ENCODE results near the gene CLTB. TPM values are rescaled to one million over a fixed set of nuclear protein-coding genes. Genes with fewer than 3 reads are reported as not detected.

CLTB gene
- polyA plus RNA-seq, 1 donor from 2014 or later, result 54.1 TPM

DNA sequence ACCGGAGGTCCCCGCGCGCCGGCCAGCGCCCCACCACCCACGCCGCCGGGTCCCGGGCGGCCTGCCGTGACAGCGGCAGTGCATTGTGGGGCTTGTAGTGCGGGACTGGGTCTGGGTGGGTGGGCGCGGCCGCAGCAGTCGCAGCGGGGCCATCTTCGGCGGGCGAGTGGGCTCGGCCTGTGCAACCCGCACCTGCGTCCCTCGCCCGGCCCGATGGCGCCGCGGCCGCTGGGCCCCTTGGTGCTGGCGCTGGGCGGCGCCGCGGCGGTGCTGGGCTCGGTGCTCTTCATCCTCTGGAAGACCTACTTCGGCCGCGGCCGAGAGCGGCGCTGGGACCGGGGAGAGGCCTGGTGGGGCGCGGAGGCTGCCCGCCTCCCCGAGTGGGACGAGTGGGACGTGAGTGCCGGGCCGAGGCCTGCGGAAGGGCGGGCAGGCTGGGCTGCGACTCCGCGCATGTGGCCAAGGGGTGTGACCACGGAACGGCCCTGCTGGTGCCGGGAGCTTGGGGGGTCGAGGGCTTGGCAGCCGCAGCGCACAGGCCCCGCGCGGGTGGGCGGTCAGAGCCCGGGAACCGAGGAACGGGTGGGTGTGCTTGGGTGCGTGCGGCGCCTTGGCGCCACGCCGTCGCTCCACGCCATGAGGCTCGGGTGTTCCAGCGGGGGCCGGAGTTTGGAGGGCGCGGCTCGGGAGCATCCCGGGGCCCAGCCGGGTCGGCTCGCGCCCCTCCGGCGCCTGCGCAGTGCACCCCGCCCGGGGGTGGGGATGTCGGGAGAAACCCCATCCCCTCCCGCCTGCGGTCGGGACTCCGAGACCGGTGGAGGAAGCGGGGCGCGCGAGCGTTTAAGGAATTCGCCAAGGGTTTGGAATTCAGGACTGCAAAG lies 50.7 kb downstream of the CLTB start, which contains the start of gene ARL10:
Gene ARL10 (plus strand): TSS at position 137 of the 881 bp plus-strand sequence. CDS start 77 bp downstream, at position 214.
- Mint-ChIP-seq H3K4me3 (peak within 1 kb of the TSS; percentile 80 to 94 (median 90)), H3K36me3 (peaks cover 5% of the 10 kb centered on the region), H3K27me3 (no peaks in the 10 kb centered on the region), H3K27ac (no peak within 1 kb of the TSS), H3K4me1 (peaks cover 10 to 19% (median 18%) of the 10 kb centered on the region in 3 donors), H3K9me3 (no peaks in the 10 kb centered on the region)

DNA sequence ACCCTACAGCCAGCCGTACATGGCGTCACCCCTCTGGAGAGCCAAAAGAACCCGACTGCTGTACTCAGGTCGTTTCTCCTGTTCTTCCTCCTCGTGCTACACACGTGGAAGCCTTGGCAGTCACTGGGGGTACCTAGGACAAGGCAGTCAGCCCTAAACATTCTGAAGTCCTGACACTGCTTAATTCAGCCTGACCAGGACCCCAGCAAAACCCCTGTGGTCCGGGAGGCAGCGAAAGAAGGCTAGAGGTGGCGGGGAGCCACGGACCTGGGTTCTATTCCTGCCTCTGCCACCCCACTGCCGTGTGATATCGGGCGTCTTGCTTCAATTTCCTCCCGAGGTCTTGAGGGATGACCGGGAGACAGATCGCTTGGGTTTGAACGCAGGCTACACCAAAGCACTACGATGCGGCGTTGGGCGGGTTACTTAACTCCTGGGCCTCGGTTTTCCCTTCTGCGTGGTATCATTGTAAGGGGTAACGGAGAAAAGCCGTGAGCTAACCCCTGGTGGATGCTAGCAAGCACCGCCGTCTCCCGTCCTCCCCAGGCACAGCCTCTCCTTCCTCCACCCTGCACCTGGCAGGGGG lies 51.5 kb downstream of the CLTB start:
- Mint-ChIP-seq H3K36me3 (peaks cover 5% of the 10 kb centered on the region), H3K9me3 (no peaks in the 10 kb centered on the region), H3K27ac (no peak overlapping the region), H3K27me3 (no peaks in the 10 kb centered on the region), H3K4me3 (peak overlapping the region; percentile 80 to 94 (median 86)), H3K4me1 (peaks cover 10 to 19% (median 19%) of the 10 kb centered on the region in 3 donors)

DNA sequence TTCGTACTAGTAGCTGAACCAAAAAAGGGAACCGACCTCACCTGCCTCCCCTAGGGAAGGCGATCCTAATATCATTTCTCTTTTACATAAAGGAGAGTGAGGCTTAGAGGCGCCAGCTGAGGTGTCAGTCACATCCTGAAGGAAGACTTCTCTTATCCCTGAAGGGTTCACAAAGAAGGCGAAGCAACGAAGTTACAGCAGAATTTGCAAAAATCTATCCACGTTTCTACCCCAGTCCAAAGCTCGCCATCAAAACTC lies 54.2 kb downstream of the CLTB start:
- no peaks in the 10 kb centered on the region for H3K36me3 Mint-ChIP-seq
- peak overlapping the region; percentile 91 to 99 (median 99) for H3K4me3 Mint-ChIP-seq

GRCh38 chr5:176361437-176362232 lies 54.7 kb downstream of the CLTB start, which contains the start of gene KIAA1191:
Gene KIAA1191 (minus strand): TSS chr5:176361764. CDS start chr5:176359508, 2,256 bp downstream.
- Mint-ChIP-seq H3K4me3 (peak within 1 kb of the TSS; percentile 91 to 99 (median 99)), H3K4me1 (peaks cover 13 to 31% (median 30%) of the 10 kb centered on the region in 3 donors), H3K36me3 (no peaks in the 10 kb centered on the region), H3K9me3 (no peaks in the 10 kb centered on the region), H3K27ac (peak within 1 kb of the TSS; percentile 83 to 97 (median 97)), H3K27me3 (no peaks in the 10 kb centered on the region)

More for the DNA sequence above, 54.2 kb downstream of the CLTB start:
- Mint-ChIP-seq H3K4me1 (peaks cover 14 to 31% (median 31%) of the 10 kb centered on the region in 3 donors), H3K27ac (peak overlapping the region; percentile 83 to 97 (median 97)), H3K9me3 (no peaks in the 10 kb centered on the region), H3K27me3 (no peaks in the 10 kb centered on the region)

GRCh38 chr5:176360894-176361436 lies 55.4 kb downstream of the CLTB start:
- Mint-ChIP-seq H3K27me3 (no peaks in the 10 kb centered on the region), H3K27ac (peak overlapping the region; percentile 83 to 97 (median 97)), H3K9me3 (no peaks in the 10 kb centered on the region), H3K4me3 (peak overlapping the region; percentile 91 to 99 (median 99)), H3K36me3 (no peaks in the 10 kb centered on the region), H3K4me1 (peaks cover 12 to 31% (median 28%) of the 10 kb centered on the region in 3 donors)

GRCh38 chr5:176359658-176360057 lies 56.7 kb downstream of the CLTB start:
- Mint-ChIP-seq H3K4me3 (peak overlapping the region; percentile 71 to 94 (median 84)), H3K27me3 (no peaks in the 10 kb centered on the region), H3K9me3 (no peaks in the 10 kb centered on the region), H3K27ac (peak overlapping the region in 1 of 3 donors; percentile 63), H3K4me1 (peaks cover 12 to 35% (median 28%) of the 10 kb centered on the region in 3 donors), H3K36me3 (no peaks in the 10 kb centered on the region)

DNA sequence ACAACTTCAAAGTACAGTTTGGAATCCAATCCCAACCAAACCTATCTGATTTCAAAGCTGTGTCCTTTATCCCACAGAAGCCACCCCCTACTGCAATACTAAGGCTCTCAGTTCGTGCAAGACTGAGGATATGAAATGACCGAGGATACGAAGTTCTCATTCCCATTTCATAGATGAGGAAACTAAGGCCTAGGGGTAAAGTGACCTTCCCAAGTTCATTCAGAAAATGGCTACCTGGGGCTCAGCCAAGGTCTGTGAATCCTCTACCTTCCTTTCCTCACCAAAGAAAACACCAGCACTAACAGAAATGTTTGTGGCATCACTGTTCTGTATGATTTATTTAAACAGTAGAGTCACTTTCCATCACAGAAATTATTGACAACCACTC lies 60.2 kb downstream of the CLTB start:
- peak overlapping the region in 1 of 4 donors; percentile 40 for H3K4me3 Mint-ChIP-seq
- H3K9me3 Mint-ChIP-seq, result no peaks in the 10 kb centered on the region
- peaks cover 7 to 29% (median 26%) of the 10 kb centered on the region in 3 donors for H3K4me1 Mint-ChIP-seq
- H3K27me3 Mint-ChIP-seq, result no peaks in the 10 kb centered on the region
- no peak overlapping the region for H3K27ac Mint-ChIP-seq
- H3K36me3 Mint-ChIP-seq, result no peaks in the 10 kb centered on the region

GRCh38 chr5:176355400-176356178 lies 60.8 kb downstream of the CLTB start:
- Mint-ChIP-seq H3K27ac (no peak overlapping the region), H3K4me1 (peaks cover 7 to 26% (median 21%) of the 10 kb centered on the region in 3 donors), H3K4me3 (peak overlapping the region in 1 of 4 donors; percentile 40), H3K9me3 (no peaks in the 10 kb centered on the region), H3K36me3 (no peaks in the 10 kb centered on the region), H3K27me3 (no peaks in the 10 kb centered on the region)

GRCh38 chr5:176353533-176353932 lies 62.8 kb downstream of the CLTB start:
- peaks cover 2 to 20% (median 15%) of the 10 kb centered on the region in 3 donors for H3K4me1 Mint-ChIP-seq
- H3K36me3 Mint-ChIP-seq, result no peaks in the 10 kb centered on the region
- H3K27me3 Mint-ChIP-seq, result no peaks in the 10 kb centered on the region
- H3K9me3 Mint-ChIP-seq, result no peaks in the 10 kb centered on the region
- no peak overlapping the region for H3K4me3 Mint-ChIP-seq
- H3K27ac Mint-ChIP-seq, result no peak overlapping the region

DNA sequence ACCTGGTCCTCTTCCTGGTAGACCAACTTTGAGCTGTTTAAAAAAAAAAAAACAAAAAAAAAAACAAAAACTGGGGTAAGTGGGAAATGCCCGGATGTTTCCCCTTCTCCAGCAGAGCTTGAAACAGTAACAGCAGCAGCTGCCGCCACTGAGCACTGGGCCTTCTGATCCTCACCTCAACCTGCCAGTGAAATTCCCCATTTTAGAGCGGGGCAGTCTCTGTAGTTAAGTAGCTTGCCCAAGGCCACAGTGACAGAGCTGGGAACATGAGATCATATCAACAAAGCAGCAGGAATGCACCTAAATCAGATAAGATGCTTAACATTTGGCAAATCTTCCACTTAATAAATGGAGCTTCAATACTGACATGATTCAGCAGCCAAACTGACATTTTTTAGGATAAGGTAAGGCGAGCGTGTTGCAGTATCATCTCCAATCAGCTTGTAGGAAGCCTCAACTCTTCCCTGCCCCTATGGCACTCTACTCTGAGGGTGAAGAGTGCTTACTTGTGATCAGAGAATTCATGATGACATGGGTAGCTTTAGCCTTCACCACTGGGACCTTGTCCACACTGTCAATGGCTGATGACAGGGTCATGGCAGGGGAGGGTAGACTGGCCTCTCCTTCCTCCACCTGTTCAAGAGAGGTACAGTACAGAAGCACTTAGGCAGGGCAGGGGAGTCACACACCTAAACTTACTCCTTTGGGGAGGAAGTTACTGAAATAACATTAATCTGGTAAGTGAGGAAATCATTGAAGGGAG lies 64.0 kb downstream of the CLTB start:
- no peak overlapping the region for H3K4me3 Mint-ChIP-seq
- H3K4me1 Mint-ChIP-seq, result peaks cover 0 to 14% (median 10%) of the 10 kb centered on the region in 3 donors
- no peaks in the 10 kb centered on the region for H3K9me3 Mint-ChIP-seq
- H3K27me3 Mint-ChIP-seq, result no peaks in the 10 kb centered on the region
- H3K27ac Mint-ChIP-seq, result peak overlapping the region in 2 of 3 donors; percentile 25 to 83
- no peaks in the 10 kb centered on the region for H3K36me3 Mint-ChIP-seq

DNA sequence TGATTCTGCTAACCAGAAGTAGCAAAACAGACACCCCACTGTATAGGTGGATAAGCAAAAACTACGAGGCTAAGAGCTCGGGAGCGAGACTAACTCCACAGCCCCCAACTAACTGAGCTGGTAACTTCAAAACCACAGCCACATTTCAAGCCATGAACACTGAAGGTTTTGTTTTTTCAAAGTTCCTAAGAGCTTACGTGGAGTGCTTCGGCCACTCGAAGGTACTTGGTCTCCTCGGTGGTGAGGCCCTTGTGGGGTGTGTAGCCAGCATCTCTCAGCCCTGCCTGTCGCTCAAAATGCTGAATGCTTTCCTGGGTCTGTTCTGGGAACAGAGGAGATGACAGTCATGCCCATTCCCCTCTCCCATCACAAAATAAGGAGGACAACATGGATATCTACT lies 65.9 kb downstream of the CLTB start:
- Mint-ChIP-seq H3K36me3 (no peaks in the 10 kb centered on the region), H3K4me1 (peaks cover 0 to 14% (median 8%) of the 10 kb centered on the region in 3 donors), H3K27ac (no peak overlapping the region)

DNA sequence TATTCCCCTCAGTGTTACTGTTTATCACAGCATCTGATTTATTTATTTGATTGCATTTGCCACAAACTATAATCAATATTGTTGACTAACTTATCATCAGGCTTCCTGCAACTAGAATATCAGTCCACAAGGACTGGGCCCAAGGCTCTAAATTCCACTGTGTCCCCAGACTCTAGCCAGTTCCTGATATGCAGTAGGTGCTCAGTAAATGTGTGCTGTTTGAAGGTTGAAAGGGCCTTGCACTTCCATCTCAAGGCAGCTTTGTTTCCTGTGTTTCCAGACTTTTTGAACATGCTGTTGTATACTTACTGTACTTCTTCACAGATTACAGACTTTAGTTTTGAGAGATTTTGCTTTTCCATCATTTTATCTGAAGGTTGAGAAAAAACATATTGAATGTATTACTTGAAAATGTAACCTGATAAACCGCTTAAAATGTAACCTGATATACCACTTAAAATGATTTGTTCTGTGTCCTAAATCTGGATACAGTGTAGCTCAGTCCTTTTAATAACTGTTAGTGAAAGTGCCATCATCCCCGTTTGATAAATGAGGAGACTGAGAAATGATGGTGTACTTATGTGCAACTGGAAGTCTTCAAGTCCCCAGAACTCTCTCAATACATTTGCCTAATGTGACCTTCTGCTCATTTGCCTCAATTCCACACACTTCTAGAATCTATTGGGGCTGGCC lies 73.4 kb downstream of the CLTB start:
- peak overlapping the region in 2 of 3 donors; percentile 18 to 76 for H3K27ac Mint-ChIP-seq
- H3K4me1 Mint-ChIP-seq, result no peaks in the 10 kb centered on the region
- no peak overlapping the region for H3K4me3 Mint-ChIP-seq
- no peaks in the 10 kb centered on the region for H3K27me3 Mint-ChIP-seq
- no peaks in the 10 kb centered on the region for H3K9me3 Mint-ChIP-seq
- peaks cover 6% of the 10 kb centered on the region for H3K36me3 Mint-ChIP-seq

More for the DNA sequence above, 65.9 kb downstream of the CLTB start:
- H3K27me3 Mint-ChIP-seq, result no peaks in the 10 kb centered on the region
- H3K9me3 Mint-ChIP-seq, result no peaks in the 10 kb centered on the region
- no peak overlapping the region for H3K4me3 Mint-ChIP-seq

Measured in IgD-negative memory B cell (primary cell).